ENCODE data around the gene LCA5L. TPM values are rescaled to one million over a fixed set of nuclear protein-coding genes. Genes with fewer than 3 reads are reported as not detected.
A peak's percentile ranks its signal among the peaks of the same experiment; 100 is the strongest.

The LCA5L gene
- total RNA-seq (2016; rRNA removed; fragmentation: Illumina TruSeq; extraction: Trizol) (0.55 and 0.66 TPM in 2 replicates), polyA plus RNA-seq (2011; rRNA removed) (0.13 and 0.21 TPM in 2 replicates), polyA minus RNA-seq (2011; rRNA and poly(A)+ RNA removed; ENCODE audit: low replicate concordance) (0.48 and 0.58 TPM in 2 replicates), Bru-seq, nascent RNA (percentile 28 among the genes with signal in this experiment), BruChase-seq, experiment 1, labeled RNA remaining after a 6-hour chase (percentile 22 among the genes with signal in this experiment), BruChase-seq, experiment 2, labeled RNA remaining after a 2-hour chase (percentile 22 among the genes with signal in this experiment)
- 0.44 and 0.61 TPM in 2 replicates for total RNA-seq (2016; cell fraction: cytosol; rRNA removed; fragmentation: Illumina TruSeq; extraction: Trizol; ENCODE audit: low read depth)
- 0.30 and 0.65 TPM in 2 replicates for total RNA-seq (2016; cell fraction: insoluble cytoplasmic fraction; rRNA removed; fragmentation: Illumina TruSeq; extraction: Trizol)
- 0.69 and 1.0 TPM in 2 replicates for total RNA-seq (2016; cell fraction: membrane; rRNA removed; fragmentation: Illumina TruSeq; extraction: Trizol)
- total RNA-seq (2016; cell fraction: nucleus; rRNA removed; fragmentation: Illumina TruSeq; extraction: Trizol), result not detected in 2 replicates
- polyA plus RNA-seq (2011; cell fraction: cytosol; rRNA removed), result 0.05 TPM in 2 replicates
- 0.23 TPM in 1 of 2 replicates, not detected in the other for polyA plus RNA-seq (2011; cell fraction: nucleus; rRNA removed)
- polyA plus RNA-seq (2012), result 0.25 and 0.38 TPM in 2 replicates
- polyA plus RNA-seq (2016; cell fraction: cytosol; fragmentation: Illumina TruSeq; extraction: Trizol; ENCODE audit: low read depth), result 0.23 and 0.55 TPM in 2 replicates
- 0.38 and 0.40 TPM in 2 replicates for polyA plus RNA-seq (2016; cell fraction: insoluble cytoplasmic fraction; fragmentation: Illumina TruSeq; extraction: Trizol; ENCODE audit: low read depth)
- polyA plus RNA-seq (2016; cell fraction: membrane; fragmentation: Illumina TruSeq; extraction: Trizol; ENCODE audit: low read depth), result 0.42 and 0.64 TPM in 2 replicates
- polyA plus RNA-seq (2016; cell fraction: nucleus; fragmentation: Illumina TruSeq; extraction: Trizol; ENCODE audit: insufficient read depth, low read depth), result 0.71 and 0.82 TPM in 2 replicates
- not detected in 2 replicates for polyA minus RNA-seq (2011; cell fraction: cytosol; rRNA and poly(A)+ RNA removed)
- polyA minus RNA-seq (2011; cell fraction: nucleus; rRNA and poly(A)+ RNA removed), result not detected in 2 replicates
- long read RNA-seq, experiment 1, result 0 reads
- long read RNA-seq, experiment 2, partial matches to known transcripts, result 0 of 1 reads
- long read RNA-seq, experiment 2, other reads (novel, unspliced or antisense), result 1 of 1 reads

GRCh38 chr21:39445321-39446269 is at the start of gene LCA5L:
TSS of gene LCA5L (minus strand) at chr21:39445778. CDS start at chr21:39428493, 17,285 bp downstream.
- no peaks in the 10 kb centered on the region for H3K36me3 ChIP-seq (replicated peaks in 1 of 2; ENCODE audit: control insufficient read depth in 1 of 2, insufficient read depth in 2 of 2, low read length in 2 of 2)
- peak; percentile 76 for DNase-seq (ENCODE audit: low spot score)
- in situ Hi-C loops (cut with HindIII; ENCODE audit: extremely low pct_ligation_motif_present, low pct_unique_long_range_greater_than_20kb) (loop anchor here (10.0 kb wide), 1 partner anchor 101 kb away; the partner anchor contains the start of gene HMGN1), intact Hi-C loops (cut with micrococcal nuclease; ENCODE audit: unreplicated experiment) (no loop called here)
- peak within 1 kb of the TSS; percentile 71 to 82 (median 80) for H3K4me3 ChIP-seq (replicated peaks in 1 of 3; ENCODE audit: insufficient read depth in 1 of 3, low read depth in 2 of 3, low read length in 3 of 3)
- ChIA-PET CTCF (ENCODE audit: low intra/inter-chr PET ratio, low total read pairs) (no interaction called here), POLR2A (interaction anchor here (1.0 to 1.1 kb wide), 3 partner anchors 9 to 262 kb away, joined by 3 to 4 read pairs (median 3); partner anchors contain the start of gene PSMG1)
- 2% methylated on average over 14 of the region's 83 CpGs for WGBS (ENCODE audit: low lambda C conversion rate)
- H4K20me1 ChIP-seq (ENCODE audit: insufficient read depth, low read length), result no peaks in the 10 kb centered on the region
- FAIRE-seq, result no peak
- BruUV-seq (replicated peaks), result TSS peak; percentile 96
- peak within 1 kb of the TSS; percentile 93 for H3K4me2 ChIP-seq (ENCODE audit: low read depth, low read length)
- ATAC-seq, result peak; percentile 95
- peaks cover 13% of the 10 kb centered on the region for H3K4me1 ChIP-seq (ENCODE audit: insufficient read depth, low read length)
- no peaks in the 10 kb centered on the region for H3K79me2 ChIP-seq (ENCODE audit: insufficient read depth, low read length)
- peaks cover 0 to 2% of the 10 kb centered on the region in 2 experiments; a peak in 1 of 5 replicates for H3K27me3 ChIP-seq (ENCODE audit: control insufficient read depth in 1 of 2, insufficient read depth in 2 of 2, low read length in 2 of 2)
- peak within 1 kb of the TSS; percentile 66 for H3K27ac ChIP-seq (ENCODE audit: extremely low read length, insufficient read depth, low read length)
- H3K9me3 ChIP-seq (ENCODE audit: low read length), result no peaks in the 10 kb centered on the region
- peak within 1 kb of the TSS; percentile 91 for H3K9ac ChIP-seq (ENCODE audit: insufficient read depth, low read depth, low read length)
- H2AFZ ChIP-seq (ENCODE audit: low read length), result peak within 1 kb of the TSS; percentile 89
- TF ChIP-seq FOXK1 (CRISPR knock-in tag; IDR thresholded peaks at IDR 0.05; ENCODE audit: borderline replicate concordance, low read depth) (peak; percentile 24; the same call in 1 of the 2 replicates), MTF1 (CRISPR knock-in tag; IDR thresholded peaks at IDR 0.05) (no peak), ZBTB38 (CRISPR knock-in tag; IDR thresholded peaks at IDR 0.05) (peak; percentile 58; the same call in 1 of the 2 replicates), POLR2G (IDR thresholded peaks at IDR 0.05; ENCODE audit: low read depth, low read length) (peak; percentile 85), NRL (CRISPR knock-in tag; IDR thresholded peaks at IDR 0.05; ENCODE audit: borderline replicate concordance) (peak; percentile 57; the same call in 1 of the 2 replicates), ZNF768 (CRISPR knock-in tag; IDR thresholded peaks at IDR 0.05) (0 out of 2 replicates have a peak, but pooled peaks have one; percentile 47), NFYB (CRISPR knock-in tag; IDR thresholded peaks at IDR 0.05) (peak; percentile 12; the same call in 1 of the 2 replicates), RFX1 (IDR thresholded peaks at IDR 0.05) (peak; percentile 93)
- TF ChIP-seq, protein P1, sequence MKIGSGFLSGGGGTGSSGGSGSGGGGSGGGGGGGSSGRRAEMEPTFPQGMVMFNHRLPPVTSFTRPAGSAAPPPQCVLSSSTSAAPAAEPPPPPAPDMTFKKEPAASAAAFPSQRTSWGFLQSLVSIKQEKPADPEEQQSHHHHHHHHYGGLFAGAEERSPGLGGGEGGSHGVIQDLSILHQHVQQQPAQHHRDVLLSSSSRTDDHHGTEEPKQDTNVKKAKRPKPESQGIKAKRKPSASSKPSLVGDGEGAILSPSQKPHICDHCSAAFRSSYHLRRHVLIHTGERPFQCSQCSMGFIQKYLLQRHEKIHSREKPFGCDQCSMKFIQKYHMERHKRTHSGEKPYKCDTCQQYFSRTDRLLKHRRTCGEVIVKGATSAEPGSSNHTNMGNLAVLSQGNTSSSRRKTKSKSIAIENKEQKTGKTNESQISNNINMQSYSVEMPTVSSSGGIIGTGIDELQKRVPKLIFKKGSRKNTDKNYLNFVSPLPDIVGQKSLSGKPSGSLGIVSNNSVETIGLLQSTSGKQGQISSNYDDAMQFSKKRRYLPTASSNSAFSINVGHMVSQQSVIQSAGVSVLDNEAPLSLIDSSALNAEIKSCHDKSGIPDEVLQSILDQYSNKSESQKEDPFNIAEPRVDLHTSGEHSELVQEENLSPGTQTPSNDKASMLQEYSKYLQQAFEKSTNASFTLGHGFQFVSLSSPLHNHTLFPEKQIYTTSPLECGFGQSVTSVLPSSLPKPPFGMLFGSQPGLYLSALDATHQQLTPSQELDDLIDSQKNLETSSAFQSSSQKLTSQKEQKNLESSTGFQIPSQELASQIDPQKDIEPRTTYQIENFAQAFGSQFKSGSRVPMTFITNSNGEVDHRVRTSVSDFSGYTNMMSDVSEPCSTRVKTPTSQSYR (CRISPR knock-in tag; IDR thresholded peaks at IDR 0.05; ENCODE audit: borderline replicate concordance), result 0 out of 2 replicates have a peak, but pooled peaks have one; percentile 57
- TF ChIP-seq, protein P2, sequence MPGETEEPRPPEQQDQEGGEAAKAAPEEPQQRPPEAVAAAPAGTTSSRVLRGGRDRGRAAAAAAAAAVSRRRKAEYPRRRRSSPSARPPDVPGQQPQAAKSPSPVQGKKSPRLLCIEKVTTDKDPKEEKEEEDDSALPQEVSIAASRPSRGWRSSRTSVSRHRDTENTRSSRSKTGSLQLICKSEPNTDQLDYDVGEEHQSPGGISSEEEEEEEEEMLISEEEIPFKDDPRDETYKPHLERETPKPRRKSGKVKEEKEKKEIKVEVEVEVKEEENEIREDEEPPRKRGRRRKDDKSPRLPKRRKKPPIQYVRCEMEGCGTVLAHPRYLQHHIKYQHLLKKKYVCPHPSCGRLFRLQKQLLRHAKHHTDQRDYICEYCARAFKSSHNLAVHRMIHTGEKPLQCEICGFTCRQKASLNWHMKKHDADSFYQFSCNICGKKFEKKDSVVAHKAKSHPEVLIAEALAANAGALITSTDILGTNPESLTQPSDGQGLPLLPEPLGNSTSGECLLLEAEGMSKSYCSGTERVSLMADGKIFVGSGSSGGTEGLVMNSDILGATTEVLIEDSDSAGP (CRISPR knock-in tag; IDR thresholded peaks at IDR 0.05; ENCODE audit: borderline replicate concordance), result peak; percentile 55; the same call in 1 of the 2 replicates
- TF ChIP-seq, protein P3, sequence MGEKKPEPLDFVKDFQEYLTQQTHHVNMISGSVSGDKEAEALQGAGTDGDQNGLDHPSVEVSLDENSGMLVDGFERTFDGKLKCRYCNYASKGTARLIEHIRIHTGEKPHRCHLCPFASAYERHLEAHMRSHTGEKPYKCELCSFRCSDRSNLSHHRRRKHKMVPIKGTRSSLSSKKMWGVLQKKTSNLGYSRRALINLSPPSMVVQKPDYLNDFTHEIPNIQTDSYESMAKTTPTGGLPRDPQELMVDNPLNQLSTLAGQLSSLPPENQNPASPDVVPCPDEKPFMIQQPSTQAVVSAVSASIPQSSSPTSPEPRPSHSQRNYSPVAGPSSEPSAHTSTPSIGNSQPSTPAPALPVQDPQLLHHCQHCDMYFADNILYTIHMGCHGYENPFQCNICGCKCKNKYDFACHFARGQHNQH (CRISPR knock-in tag; IDR thresholded peaks at IDR 0.05), result peak; percentile 40; the same call in 1 of the 2 replicates
